ENCODE results near the gene KLK15.

Gene KLK15

GRCh38 chr19:50843205-50843604 lies 9.8 kb upstream of the KLK15 start:
- no peak for DNase-seq

DNA sequence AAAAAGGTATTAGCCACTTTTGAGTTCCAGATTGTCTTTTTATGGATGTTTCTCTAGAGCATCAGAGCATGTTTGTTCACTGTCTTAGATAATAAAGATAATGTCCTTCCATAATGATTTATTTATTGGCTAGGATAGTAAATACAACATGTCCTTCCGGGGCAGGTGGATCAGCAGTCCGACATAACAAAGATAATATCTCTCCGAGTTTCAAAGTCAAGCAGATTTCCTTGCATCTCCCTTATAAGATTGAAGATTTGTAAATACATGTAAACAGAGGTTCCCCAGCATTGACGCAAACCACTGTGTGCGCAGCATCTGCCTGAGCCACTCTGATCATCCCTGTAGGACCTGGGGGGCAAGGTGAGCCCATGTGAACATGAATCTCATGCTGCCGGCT lies 8.8 kb upstream of the KLK15 start:
- no peak for DNase-seq

- no peak for DNase-seq
These were observed 6.6 kb upstream of the KLK15 start for GRCh38 chr19:50839712-50840655.

DNA sequence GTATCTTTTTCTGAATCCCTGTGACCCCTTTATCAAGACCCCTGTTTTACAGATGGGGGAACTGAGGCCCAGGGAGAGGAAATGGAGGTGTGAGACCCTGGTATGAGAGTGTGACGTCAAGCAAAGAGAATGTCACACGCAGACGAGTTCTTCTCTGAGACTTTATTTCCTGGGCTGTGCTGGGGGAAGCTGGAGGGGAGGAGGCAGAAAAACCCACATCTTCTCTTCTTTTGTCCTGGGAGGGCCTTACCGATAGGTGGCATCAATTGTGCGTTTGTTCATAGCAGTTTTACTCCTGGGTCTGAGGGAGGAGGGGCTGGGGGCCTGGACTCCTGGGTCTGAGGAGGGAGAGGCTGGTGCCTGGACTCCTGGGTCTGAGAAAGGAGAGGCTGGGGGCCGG lies 4.9 kb upstream of the KLK15 start:
- DNase-seq = no peak

GRCh38 chr19:50837300-50837699 lies 3.9 kb upstream of the KLK15 start:
- DNase-seq = no peak

GRCh38 chr19:50836543-50837195 lies 3.3 kb upstream of the KLK15 start:
- no peak for DNase-seq

GRCh38 chr19:50835785-50836542 lies 2.6 kb upstream of the KLK15 start:
- DNase-seq = peak; percentile 52

DNA sequence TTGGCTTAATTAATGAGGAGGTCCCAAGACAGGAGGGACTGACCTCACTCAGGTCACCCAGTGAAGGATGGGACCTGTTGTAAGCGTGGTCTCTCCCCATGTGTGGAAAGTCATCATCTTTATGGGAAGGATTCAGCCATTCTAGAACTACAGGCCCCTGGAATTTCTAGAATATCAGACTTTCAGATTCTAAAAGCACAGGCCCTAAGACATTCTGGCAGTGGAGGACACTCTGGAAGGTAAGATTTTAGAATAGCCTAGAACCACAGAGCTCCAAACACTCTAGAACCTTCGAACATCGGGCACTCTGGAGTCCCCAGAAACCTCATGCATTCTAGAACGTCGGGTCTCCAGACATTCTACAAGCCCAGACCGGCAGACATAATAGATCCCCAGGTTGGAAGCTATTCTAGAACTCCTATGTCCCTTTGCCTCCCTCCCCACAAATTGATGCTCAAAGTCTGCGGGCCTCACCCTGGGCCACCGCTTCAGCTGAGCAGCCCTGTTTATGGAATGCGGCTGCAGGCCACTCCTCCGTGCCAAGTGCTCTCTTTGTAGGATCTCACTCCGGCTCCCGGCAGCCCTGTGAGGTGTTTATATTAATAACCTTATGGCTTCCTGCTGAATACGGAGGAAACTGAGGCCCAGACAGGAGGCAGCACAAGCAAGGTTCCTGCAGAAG lies 1.9 kb upstream of the KLK15 start:
- no peak for DNase-seq

GRCh38 chr19:50833802-50834167 lies 411 bp upstream of the KLK15 start:
- no peak for DNase-seq

GRCh38 chr19:50832666-50833065 lies 708 bp downstream of the KLK15 start:
- DNase-seq = no peak

- no peak for DNase-seq
These were observed 2.4 kb downstream of the KLK15 start for GRCh38 chr19:50831026-50831396.

GRCh38 chr19:50830266-50831025 lies 2.9 kb downstream of the KLK15 start:
- DNase-seq = no peak

GRCh38 chr19:50829801-50830200 lies 3.6 kb downstream of the KLK15 start:
- DNase-seq = no peak

DNA sequence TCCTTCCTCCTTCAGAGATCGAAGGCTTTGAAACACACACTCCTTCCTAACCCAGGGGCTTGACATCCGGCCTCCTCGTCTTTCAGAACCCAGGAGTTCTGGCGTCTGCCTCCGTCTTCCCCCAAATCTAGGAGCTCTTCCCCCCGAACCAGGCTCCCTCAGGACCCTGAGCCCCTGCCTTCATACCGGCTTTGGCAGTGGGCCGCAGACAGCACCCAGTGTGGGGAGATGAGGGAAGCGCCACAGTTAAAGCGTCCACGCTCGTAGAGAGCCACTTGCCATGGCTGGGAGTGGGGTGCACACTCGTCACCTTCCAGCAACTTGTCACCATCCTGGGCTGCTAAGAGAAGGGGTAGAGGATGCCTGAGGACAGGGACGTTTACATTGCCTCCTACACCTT lies 5.9 kb downstream of the KLK15 start:
- no peak for DNase-seq

DNA sequence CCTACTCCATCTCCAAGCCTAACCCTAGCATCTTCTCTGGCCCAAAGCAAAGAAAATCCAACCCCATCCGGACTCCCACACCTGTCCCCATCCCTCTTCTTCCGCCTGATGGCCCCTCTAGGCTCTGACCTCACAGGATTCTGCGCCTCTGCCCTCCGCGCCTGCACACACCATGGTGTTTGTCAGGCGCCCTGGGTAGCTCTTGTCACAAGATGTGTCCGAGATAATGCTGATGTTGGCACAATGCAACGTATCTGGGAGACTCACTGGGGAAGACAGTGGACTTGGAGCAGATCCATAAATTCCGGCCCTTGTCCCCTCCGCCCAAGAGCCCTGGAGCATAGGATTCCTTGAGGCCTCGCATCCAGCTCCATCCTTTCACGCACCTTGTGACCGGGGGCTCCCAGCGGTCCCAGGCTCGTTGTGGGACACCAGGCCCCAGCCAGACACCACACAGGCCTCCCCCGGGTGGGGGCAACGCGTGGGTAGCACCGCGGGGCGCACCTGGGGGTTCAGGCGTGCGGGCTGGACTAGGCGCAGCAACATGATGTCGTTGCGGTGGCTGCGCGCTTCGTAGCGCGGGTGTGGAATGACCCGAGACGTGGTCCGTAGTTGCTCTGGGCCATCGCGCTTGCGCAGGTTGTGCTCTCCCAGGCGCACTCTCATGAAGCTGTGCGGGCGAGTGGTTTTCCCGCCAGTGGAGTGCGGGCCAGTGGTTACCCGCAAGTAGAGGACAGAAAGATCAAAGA lies 6.7 kb downstream of the KLK15 start:
- no peak for DNase-seq

DNA sequence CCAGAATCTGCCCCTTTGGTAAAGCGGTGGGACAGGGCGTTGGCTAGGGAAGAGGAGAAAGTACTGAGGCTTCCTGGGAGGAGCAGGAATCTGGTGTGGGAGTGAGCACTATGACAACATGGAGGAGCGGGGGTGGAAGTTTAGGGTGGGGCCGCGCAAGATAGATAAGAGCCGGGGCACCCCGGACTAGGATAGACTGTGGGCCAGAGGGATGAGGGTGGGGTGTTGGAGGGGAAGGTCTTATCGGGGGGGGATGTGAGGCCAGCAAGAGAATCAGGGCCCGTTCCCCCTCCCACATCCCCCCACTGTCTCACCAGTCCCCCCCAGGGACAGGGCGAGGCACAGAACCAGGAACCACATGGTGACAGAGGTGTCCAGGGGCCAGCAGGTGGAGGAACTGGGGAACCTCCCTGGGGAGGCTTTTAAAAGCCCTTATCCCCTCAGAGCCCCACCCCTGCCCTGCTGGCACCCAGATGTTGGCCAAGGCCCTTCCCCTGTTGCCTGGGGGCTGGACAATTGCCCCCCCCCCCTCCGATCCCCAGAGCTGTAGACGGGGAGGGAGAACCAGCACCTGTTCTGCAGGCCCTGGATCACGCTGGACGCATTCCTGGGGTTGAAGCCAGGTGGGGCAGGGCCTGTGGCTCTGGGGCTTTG lies 9.9 kb downstream of the KLK15 start, which contains the start of gene KLK1:
Gene KLK1 (minus strand): TSS at position 399 of the 654 bp plus-strand sequence. CDS start 39 bp downstream, at position 360.
- no peak for DNase-seq

- no peak for DNase-seq
These were observed 10.6 kb downstream of the KLK15 start for GRCh38 chr19:50822661-50823208.

- no peak for DNase-seq
These were observed 11.8 kb downstream of the KLK15 start for GRCh38 chr19:50821622-50822021.

DNA sequence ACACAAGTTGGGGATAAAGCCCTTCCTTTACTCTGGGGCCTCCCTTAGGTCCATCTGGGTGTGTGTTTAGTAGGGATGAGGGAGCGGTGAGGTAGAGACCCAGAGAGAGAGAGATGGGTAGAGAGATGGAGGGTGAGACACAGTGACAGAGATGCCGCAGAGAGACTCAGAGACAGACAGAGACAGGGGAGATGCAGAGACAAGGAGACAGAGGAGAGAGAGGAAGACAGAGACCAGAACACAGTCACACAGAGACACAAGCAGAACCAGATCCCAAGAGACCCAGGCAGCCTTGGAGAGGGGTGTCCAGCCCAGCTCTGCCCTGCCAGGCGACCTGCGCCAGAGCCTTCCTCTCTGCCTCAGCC lies 12.1 kb downstream of the KLK15 start:
- DNase-seq = no peak

GRCh38 chr19:50820549-50821247 lies 12.7 kb downstream of the KLK15 start:
- no peak for DNase-seq

Data from midbrain (tissue), 1 donor.